Mucosa of stomach (tissue), 1 donor: Measurements from ENCODE around the gene TSEN2.

Experiments used
- H3K27me3 ChIP-seq: one replicate; pipeline ENCODE4 v1.7.0; 2013; ENCODE audit warnings: mild to moderate bottlenecking, low read length; ENCODE audit not compliant: control insufficient read depth, insufficient read depth
- H3K36me3 ChIP-seq: one replicate; pipeline ENCODE4 v1.7.0; 2013; ENCODE audit warnings: low read length; ENCODE audit not compliant: control insufficient read depth, insufficient read depth
- H3K4me1 ChIP-seq: one replicate; pipeline ENCODE4 v1.7.0; 2013; ENCODE audit warnings: mild to moderate bottlenecking, low read length; ENCODE audit not compliant: control insufficient read depth, insufficient read depth
- H3K4me3 ChIP-seq: one replicate; pipeline ENCODE4 v1.7.0; 2013; ENCODE audit warnings: low read length
- H3K9ac ChIP-seq: one replicate; pipeline ENCODE4 v1.7.0; 2013; ENCODE audit warnings: mild to moderate bottlenecking, low read length, moderate library complexity
- H3K9me3 ChIP-seq: one replicate; pipeline ENCODE4 v1.7.0; 2013; ENCODE audit warnings: mild to moderate bottlenecking, low read length, moderate library complexity; ENCODE audit not compliant: control insufficient read depth
- donor health status: Pancreatic carcinoma.

The TSEN2 gene

DNA sequence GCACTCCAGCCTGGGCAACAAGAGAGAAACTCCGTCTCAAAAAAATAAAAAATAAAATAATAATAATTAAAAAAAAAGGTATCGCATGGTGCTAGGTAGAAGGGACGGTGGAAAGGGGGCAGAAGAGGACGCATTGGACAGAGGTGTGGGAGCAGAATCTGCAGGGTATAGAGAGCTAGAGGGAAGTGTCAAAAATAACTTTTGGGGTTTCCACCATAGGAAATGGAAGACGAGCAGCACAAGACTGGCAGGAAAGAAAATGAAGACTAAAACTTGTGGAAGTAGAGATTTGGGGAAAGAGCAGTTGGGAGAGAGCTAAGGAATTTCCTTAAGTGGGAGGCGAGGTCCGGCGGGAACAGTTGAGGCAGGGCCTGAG, 72.0 kb downstream of the TSEN2 start:
- Histone ChIP-seq H3K9ac (peak overlapping the region; percentile 69), H3K4me3 (peak overlapping the region; percentile 83), H3K27me3 (peaks cover 13% of the 10 kb centered on the region), H3K9me3 (no peaks in the 10 kb centered on the region), H3K36me3 (no peaks in the 10 kb centered on the region), H3K4me1 (peaks cover 9% of the 10 kb centered on the region)

DNA sequence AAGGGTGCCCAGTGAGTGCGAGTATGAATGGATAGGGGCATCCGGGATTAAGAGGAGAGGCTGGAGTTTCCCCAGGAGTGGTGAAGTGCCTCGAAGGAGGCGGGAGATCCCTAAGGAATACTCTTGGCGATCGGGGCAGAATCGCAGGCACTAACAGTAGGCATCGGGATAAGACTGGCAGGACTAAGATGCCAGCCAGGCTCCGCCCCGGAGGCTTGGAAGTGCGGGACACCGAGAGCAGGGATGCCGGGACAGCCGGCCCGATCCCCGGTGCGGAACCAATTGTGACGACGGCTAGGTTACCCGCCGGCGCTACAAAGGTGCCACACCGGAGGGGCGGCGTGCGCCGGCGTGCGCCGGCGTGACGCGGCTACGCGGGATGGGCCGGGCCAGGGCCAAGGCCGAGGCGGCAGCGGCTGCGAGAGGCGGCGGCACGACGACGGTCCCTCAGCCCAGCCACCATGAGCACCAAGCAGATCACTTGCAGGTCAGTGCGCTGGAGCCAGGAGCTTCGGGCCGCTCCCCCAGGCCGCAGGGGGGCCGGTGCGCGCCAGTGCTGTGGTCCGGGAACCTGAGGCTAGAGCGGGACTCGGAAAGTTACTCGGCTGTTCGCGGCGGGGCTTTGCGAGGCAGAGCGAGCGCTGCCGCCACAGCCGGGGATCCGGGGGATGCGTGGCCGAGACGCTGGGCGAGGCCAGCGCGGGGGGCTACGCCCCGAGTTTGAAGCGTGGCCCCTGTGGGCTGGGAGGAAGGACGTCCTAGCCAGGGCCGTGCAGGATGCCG, 72.6 kb downstream of the TSEN2 start, which contains the start of gene MKRN2:
MKRN2 (plus strand) TSS at position 398 of the 783 bp plus-strand sequence; CDS start at position 462, 64 bp downstream.
- Histone ChIP-seq H3K9me3 (no peaks in the 10 kb centered on the region), H3K4me1 (peaks cover 9% of the 10 kb centered on the region), H3K27me3 (peaks cover 13% of the 10 kb centered on the region), H3K36me3 (no peaks in the 10 kb centered on the region), H3K9ac (peak within 1 kb of the TSS; percentile 89), H3K4me3 (peak within 1 kb of the TSS; percentile 83)

DNA sequence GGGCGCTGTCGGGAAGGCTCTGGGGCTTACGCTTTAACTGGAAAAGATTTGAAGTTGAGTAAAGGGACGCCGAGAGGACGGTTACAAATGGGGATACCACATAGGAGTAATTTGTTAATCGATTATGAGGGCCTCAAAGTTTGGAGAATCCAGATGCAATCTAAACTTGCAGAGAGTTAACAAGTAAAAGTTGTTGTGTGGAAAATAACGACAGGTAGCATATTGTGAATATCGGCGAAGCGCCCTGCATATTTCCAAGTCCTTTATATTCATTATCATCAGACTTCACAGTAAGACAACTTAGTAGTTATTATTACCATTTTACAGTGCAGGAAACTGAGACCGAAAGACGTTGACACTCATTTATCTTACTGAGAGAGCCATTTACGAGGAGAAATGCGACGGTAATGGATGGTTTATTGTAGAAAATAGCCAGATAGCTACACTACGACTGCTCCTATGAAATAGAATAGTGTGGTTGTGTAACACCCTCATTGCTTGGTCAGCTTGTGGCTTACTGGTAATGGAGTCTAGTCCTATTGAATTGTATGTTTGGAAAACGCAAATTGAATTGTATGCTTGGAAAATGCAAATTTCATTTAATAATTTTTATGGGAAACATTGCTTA, 73.3 kb downstream of the TSEN2 start:
- H3K9me3 ChIP-seq: no peaks in the 10 kb centered on the region
- peak overlapping the region; percentile 89 for H3K9ac ChIP-seq
- H3K4me1 ChIP-seq: peaks cover 9% of the 10 kb centered on the region
- peak overlapping the region; percentile 83 for H3K4me3 ChIP-seq
- no peaks in the 10 kb centered on the region for H3K36me3 ChIP-seq
- peaks cover 12% of the 10 kb centered on the region for H3K27me3 ChIP-seq

DNA sequence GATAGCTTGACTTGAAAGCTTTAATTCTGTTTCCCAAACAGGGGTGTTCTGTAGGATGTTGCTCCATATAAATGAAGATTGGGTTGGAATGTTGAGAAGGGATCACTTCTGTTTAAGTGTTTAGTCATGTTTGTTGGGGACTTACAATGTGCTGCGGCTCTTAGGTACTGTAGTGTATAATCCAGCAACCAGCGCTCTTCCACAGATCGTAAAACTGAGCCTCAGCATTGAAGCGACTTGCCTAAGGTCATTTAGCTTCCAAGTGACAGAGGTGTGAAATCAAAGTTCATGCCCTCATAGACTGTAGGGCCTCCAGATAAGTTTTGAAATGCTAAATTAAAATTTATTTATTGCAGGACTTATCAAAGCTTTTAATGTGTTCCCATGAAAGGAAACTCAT, 74.4 kb downstream of the TSEN2 start:
- no peak overlapping the region for H3K4me3 ChIP-seq
- no peaks in the 10 kb centered on the region for H3K9me3 ChIP-seq
- peaks cover 9% of the 10 kb centered on the region for H3K4me1 ChIP-seq
- H3K9ac ChIP-seq: no peak overlapping the region
- H3K36me3 ChIP-seq: no peaks in the 10 kb centered on the region
- peaks cover 5% of the 10 kb centered on the region for H3K27me3 ChIP-seq

DNA sequence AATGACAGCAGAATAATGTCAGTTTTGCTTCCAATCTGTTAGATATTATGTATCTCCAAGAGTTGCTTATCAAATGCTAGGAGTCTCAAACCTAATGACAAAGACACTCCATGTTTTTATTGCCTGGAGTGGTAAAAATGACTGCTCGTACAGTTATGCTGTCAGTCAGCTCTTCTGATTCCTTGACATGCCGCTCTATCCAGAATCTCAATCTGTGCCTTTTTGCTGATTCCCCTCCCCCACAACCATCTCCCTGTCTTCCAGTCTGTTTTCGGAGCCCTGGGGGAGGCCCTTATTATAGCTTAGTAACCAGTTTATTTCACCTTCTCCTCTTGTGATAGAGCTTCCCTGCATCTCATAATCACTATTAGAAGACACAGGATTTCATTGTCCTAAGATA, 75.2 kb downstream of the TSEN2 start:
- H3K27me3 ChIP-seq: no peaks in the 10 kb centered on the region
- no peaks in the 10 kb centered on the region for H3K36me3 ChIP-seq
- H3K4me3 ChIP-seq: no peak overlapping the region
- H3K9me3 ChIP-seq: no peaks in the 10 kb centered on the region
- peaks cover 9% of the 10 kb centered on the region for H3K4me1 ChIP-seq
- no peak overlapping the region for H3K9ac ChIP-seq

DNA sequence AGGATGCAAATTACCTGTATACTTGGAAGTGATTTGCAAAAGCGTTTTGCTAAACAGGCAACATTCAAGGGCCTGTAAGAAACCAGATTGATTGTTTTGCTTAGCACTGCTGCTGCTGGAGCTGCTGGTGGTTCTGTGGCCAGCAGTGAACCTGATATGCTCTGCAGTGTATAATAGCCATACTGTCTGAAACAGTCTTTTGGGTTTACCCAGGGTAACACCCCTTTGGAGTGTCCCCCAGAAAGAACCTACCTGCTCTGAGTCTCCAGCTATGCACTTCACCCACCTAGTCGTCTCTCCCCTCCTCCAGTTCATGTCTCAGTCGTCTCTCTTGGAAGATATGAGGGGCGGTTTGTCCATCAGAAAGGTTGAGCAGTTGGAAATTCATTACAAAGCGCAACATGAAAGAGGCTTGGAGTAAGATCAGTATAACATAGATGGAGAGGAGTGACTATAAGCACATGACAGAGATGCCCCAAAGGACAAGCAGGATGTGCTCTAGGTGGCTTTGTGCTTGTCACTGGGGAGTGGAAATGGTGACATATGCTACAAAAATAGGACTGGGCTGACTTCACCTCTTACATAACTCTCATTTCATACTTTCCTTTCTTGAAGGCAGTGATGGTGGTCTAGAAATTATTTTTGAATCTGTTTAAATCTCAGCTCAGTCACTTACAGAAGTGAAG, 76.4 kb downstream of the TSEN2 start:
- no peak overlapping the region for H3K4me3 ChIP-seq
- H3K4me1 ChIP-seq: peaks cover 9% of the 10 kb centered on the region
- no peak overlapping the region for H3K9ac ChIP-seq
- H3K27me3 ChIP-seq: no peaks in the 10 kb centered on the region
- no peaks in the 10 kb centered on the region for H3K9me3 ChIP-seq
- H3K36me3 ChIP-seq: no peaks in the 10 kb centered on the region

DNA sequence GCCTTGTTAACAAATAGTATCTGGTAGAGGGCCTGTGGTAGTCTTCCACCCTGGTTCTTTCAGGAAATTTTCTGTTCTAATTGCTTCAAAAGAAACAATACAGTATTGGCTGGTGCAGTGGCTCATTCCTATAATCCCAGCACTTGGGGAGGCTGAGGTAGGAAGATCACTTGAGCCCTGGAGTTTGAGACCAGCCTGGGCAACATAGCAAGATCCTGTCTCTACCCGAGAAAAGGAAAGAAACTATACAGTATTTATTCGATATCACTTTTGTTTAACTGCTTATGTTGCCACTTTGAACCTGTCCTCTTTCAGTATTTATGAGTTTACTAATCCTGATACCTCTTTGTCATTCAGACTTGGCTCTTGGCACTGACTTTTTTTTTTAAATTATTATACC, 77.1 kb downstream of the TSEN2 start:
- Histone ChIP-seq H3K27me3 (no peaks in the 10 kb centered on the region), H3K9ac (no peak overlapping the region), H3K4me1 (peaks cover 9% of the 10 kb centered on the region), H3K9me3 (no peaks in the 10 kb centered on the region), H3K4me3 (no peak overlapping the region), H3K36me3 (no peaks in the 10 kb centered on the region)

DNA sequence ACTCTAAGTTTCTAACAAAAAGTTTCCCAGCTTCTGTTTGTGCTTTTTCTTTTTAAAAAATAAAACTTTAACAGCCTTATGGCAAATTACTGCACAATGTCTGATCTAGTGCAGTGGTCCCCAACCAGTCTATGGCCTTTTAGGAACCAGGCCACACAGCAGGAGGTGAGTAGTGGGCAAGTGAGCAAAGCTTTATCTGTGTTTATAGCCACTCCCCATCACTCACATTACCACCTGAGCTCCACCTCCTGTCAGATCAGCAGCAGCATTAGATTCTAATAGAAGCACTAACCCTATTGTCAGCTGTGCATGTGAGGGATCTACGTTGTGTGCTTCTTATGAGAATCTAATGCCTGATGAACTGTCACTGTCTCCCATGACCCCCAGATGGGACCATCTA, 78.2 kb downstream of the TSEN2 start:
- no peaks in the 10 kb centered on the region for H3K27me3 ChIP-seq

DNA sequence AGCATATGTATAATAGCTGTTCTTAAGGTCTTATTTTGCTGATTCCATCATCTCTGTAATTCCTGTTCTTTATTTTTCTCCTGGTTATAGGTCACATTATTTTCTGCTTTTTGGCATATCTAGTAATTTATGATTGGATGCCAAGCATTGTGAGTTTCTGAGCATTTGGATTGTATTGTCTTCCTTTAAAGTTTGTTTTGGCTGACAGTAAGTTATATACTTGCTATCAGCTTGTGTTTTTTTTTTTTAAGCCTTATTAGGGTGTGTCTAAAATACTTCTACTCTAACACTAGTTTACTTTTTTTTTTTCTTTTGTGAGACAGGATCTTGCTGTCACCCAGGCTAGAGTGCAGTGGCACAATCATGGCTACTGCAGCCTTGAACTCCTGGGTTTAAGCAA, 82.7 kb downstream of the TSEN2 start:
- Histone ChIP-seq H3K27me3 (no peaks in the 10 kb centered on the region), H3K9ac (no peak overlapping the region), H3K4me3 (no peak overlapping the region), H3K36me3 (no peaks in the 10 kb centered on the region), H3K9me3 (no peaks in the 10 kb centered on the region), H3K4me1 (no peaks in the 10 kb centered on the region)

More for the DNA sequence above, 78.2 kb downstream of the TSEN2 start:
- Histone ChIP-seq H3K9me3 (no peaks in the 10 kb centered on the region), H3K4me3 (no peak overlapping the region), H3K4me1 (peaks cover 9% of the 10 kb centered on the region), H3K9ac (no peak overlapping the region), H3K36me3 (no peaks in the 10 kb centered on the region)

DNA sequence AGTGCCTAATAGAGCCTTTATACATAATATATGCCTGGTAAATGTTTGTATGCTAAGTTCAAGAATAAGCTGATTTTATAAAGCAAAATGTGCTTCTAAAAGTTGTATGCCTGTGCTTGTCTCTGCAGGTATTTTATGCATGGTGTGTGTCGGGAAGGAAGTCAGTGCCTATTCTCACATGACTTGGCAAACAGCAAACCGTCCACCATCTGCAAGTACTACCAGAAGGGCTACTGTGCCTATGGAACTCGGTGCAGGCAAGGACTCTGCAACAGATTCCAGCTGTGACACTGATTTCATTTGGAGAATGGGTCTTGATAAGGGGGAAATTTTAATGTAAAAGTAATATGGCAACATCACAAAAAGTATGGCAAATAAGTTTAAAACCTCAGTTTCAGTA, 84.5 kb downstream of the TSEN2 start:
- Histone ChIP-seq H3K36me3 (peaks cover 5% of the 10 kb centered on the region), H3K9me3 (no peaks in the 10 kb centered on the region), H3K9ac (no peak overlapping the region), H3K27me3 (no peaks in the 10 kb centered on the region), H3K4me3 (no peak overlapping the region), H3K4me1 (no peaks in the 10 kb centered on the region)

DNA sequence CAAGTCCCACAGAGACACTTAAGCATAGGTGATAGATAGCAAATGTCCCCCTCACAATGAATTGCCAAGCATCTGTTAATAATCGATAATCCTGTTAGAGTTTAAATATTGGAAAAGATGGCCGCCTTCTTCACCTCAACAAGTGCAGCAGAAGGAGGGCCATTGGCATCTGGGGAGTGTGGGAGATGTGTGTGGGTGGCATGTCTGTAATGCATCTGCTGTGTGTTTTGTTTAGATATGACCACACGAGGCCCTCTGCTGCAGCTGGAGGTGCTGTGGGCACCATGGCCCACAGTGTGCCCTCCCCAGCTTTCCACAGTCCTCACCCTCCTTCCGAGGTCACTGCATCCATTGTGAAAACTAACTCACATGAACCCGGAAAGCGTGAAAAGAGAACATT, 85.6 kb downstream of the TSEN2 start:
- Histone ChIP-seq H3K36me3 (peaks cover 14% of the 10 kb centered on the region), H3K9ac (no peak overlapping the region), H3K4me3 (no peak overlapping the region), H3K27me3 (no peaks in the 10 kb centered on the region), H3K4me1 (no peaks in the 10 kb centered on the region), H3K9me3 (no peaks in the 10 kb centered on the region)

DNA sequence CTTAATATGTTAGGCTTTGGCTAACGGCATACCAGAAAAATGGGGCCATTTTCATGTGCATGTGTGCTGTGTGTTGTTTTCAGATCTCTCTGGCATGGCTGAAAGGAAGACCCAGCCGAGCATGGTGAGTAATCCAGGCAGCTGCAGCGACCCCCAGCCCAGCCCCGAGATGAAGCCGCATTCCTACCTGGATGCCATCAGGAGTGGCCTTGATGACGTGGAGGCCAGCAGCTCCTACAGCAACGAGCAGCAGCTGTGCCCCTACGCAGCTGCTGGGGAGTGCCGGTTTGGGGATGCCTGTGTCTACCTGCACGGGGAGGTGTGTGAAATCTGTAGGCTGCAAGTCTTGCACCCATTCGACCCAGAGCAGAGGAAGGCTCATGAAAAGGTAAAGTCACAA, 87.7 kb downstream of the TSEN2 start:
- Histone ChIP-seq H3K4me3 (no peak overlapping the region), H3K36me3 (peaks cover 14% of the 10 kb centered on the region), H3K4me1 (no peaks in the 10 kb centered on the region), H3K9ac (no peak overlapping the region), H3K9me3 (no peaks in the 10 kb centered on the region), H3K27me3 (no peaks in the 10 kb centered on the region)
